Hepatocyte (in vitro differentiated cells): Measurements from ENCODE around the gene PDSS2. TPM values are rescaled to one million over a fixed set of nuclear protein-coding genes. Genes with fewer than 3 reads are reported as not detected.

Experiments
- DNase-seq: peaks from one replicate; pipeline ENCODE4 v3.0.0-alpha.2; 2016; ENCODE audit warnings: low spot score
- H2AFZ ChIP-seq: fragments of 200-600 bp; sonication (generic); 2 replicates; pipeline ENCODE4 v1.6.0; 2016; ENCODE audit warnings: antibody characterized with exemption, mild to moderate bottlenecking
- H3K27ac ChIP-seq: fragments of 200-600 bp; sonication (generic); 2 replicates; pipeline ENCODE4 v1.5.1; 2016; ENCODE audit warnings: mild to moderate bottlenecking
- H3K27me3 ChIP-seq: fragments of 200-600 bp; sonication (generic); 2 replicates; pipeline ENCODE4 v1.6.1; 2016
- H3K36me3 ChIP-seq: fragments of 200-600 bp; sonication (generic); replicated peaks from 2 replicates; pipeline ENCODE4 v1.5.1; 2016; ENCODE audit warnings: low read depth; ENCODE audit not compliant: insufficient read depth
- H3K4me1 ChIP-seq: fragments of 200-600 bp; sonication (generic); 2 replicates; pipeline ENCODE4 v1.5.1; 2016; ENCODE audit warnings: mild to moderate bottlenecking, moderate library complexity; ENCODE audit not compliant: insufficient read depth
- H3K4me2 ChIP-seq: fragments of 200-600 bp; sonication (generic); 2 replicates; pipeline ENCODE4 v1.6.0; 2016
- H3K4me3 ChIP-seq: fragments of 200-600 bp; sonication (generic); 2 replicates; pipeline ENCODE4 v1.5.1; 2016; ENCODE audit warnings: mild to moderate bottlenecking
- H3K79me2 ChIP-seq: fragments of 200-600 bp; sonication (generic); 2 replicates; pipeline ENCODE4 v1.6.0; 2017; ENCODE audit warnings: mild to moderate bottlenecking
- H3K9me2 ChIP-seq: fragments of 200-600 bp; sonication (generic); replicated peaks from 2 replicates; pipeline ENCODE4 v1.6.0; 2017; ENCODE audit warnings: mild to moderate bottlenecking; ENCODE audit not compliant: insufficient read depth
- H3K9me3 ChIP-seq: fragments of 200-600 bp; sonication (generic); 2 replicates; pipeline ENCODE4 v1.5.1; 2016; ENCODE audit warnings: low read depth, mild to moderate bottlenecking
- H4K20me1 ChIP-seq: fragments of 200-600 bp; sonication (generic); 2 replicates; pipeline ENCODE4 v1.6.0; 2016; ENCODE audit warnings: mild to moderate bottlenecking; ENCODE audit not compliant: insufficient read depth, poor library complexity, severe bottlenecking
- CTCF ChIP-seq: fragments of 200-600 bp; sonication (generic); IDR thresholded peaks from 2 replicates; pipeline ENCODE4 v1.5.1; 2016; ENCODE audit warnings: antibody characterized with exemption, mild to moderate bottlenecking; ENCODE audit not compliant: poor library complexity
- EZH2 ChIP-seq: fragments of 200-600 bp; sonication (generic); IDR thresholded peaks from 2 replicates; pipeline ENCODE4 v1.6.1; 2016; ENCODE audit warnings: antibody characterized with exemption, mild to moderate bottlenecking, borderline replicate concordance
- EZH2phosphoT487 ChIP-seq: fragments of 200-600 bp; sonication (generic); IDR thresholded peaks from one replicate; pipeline ENCODE4 v1.6.1; 2018; ENCODE audit warnings: antibody characterized with exemption, mild to moderate bottlenecking, low read depth, moderate library complexity; ENCODE audit not compliant: unreplicated experiment, severe bottlenecking
- WGBS: methylation state at CpG from one replicate; pipeline ENCODE4 v1.1.6; 2016; ENCODE audit warnings: low lambda C conversion rate; ENCODE audit errors: missing lambda C conversion rate; 5-methylcytosine and 5-hydroxymethylcytosine counted together
- polyA plus RNA-seq: library from polyadenylated mRNA; unstranded; fragments of >200 nt; fragmentation: Nextera tagmentation; extraction: Ambion mirVana; gene quantifications from 2 replicates; pipeline ENCODE4 v1.2.1, GENCODE V29; 2016
- total RNA-seq: library from RNA; depleted of rRNA; stranded (reverse); fragments of >200 nt; gene quantifications from 2 replicates; pipeline ENCODE4 v1.2.3, GENCODE V29; 2014

PDSS2 gene
- total and polyA plus RNA-seq, 2 experiments from 2014 or later, result 15.3 to 18.2 TPM

DNA sequence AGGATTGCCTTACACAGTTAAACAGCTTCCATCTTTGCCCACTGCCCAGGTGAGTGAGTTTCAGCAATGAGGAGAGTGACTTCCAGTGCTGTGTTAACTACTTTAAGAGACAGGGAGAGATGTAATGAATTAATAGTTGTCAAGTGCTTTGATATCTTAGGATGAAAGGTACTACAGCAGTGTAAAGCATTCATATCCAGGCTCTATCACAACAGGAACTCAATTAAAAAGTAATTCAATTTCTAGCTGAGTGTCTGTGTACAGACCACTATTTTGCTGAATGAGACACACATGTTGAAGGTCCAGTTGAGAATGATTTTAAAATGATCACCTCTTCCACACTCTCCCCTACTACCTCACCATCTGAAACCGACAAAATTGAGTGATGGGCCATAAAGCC is 273.3 kb downstream of the PDSS2 start:
- Histone ChIP-seq H3K4me2 (no peak overlapping the region), H3K36me3 (no peaks in the 10 kb centered on the region), H3K27me3 (no peaks in the 10 kb centered on the region), H3K4me1 (no peaks in the 10 kb centered on the region), H3K79me2 (no peaks in the 10 kb centered on the region), H3K9me3 (no peaks in the 10 kb centered on the region), H4K20me1 (no peaks in the 10 kb centered on the region), H3K9me2 (no peaks in the 10 kb centered on the region), H2AFZ (no peak overlapping the region), H3K4me3 (no peak overlapping the region), H3K27ac (no peak overlapping the region)
- WGBS, result 100% methylated on average over 1 of the region's 1 CpG
- TF ChIP-seq EZH2phosphoT487, result no peak
- TF ChIP-seq CTCF, result no peak
- no peak for TF ChIP-seq EZH2
- DNase-seq, result no peak

DNA sequence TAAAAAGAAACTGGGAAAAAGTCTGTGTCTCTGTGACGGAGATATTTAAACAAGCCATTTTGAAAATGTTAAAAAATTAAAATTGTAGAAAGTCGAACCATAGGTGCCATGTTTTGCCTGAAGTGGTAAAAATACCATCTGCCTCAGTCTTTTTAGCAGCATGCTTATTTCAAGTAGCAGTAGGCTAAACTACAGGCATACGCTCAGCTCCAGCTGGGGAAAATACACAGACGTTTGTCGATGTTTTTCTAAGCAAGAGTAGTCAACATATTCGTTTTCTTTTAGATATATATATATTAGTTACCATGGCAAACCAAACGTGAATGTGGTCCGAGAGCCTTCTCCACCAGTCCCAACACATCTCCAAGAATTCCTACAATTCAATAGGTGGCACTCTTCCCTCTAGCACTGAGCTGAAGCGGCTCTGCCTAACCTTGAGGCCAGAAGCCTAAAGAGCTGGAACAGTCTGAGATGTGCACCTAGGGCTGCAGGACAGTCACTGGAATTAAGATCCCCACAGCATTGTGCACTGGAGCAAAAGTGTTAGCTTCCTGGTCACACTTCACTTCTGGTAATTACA is 273.9 kb downstream of the PDSS2 start:
- no peaks in the 10 kb centered on the region for H4K20me1 ChIP-seq
- H3K27ac ChIP-seq, result no peak overlapping the region
- 71% methylated on average over 9 of the region's 9 CpGs for WGBS
- no peaks in the 10 kb centered on the region for H3K4me1 ChIP-seq
- no peak overlapping the region for H3K4me3 ChIP-seq
- DNase-seq, result peak; percentile 49
- H3K4me2 ChIP-seq, result no peak overlapping the region
- H3K9me2 ChIP-seq, result no peaks in the 10 kb centered on the region
- H3K27me3 ChIP-seq, result no peaks in the 10 kb centered on the region
- no peaks in the 10 kb centered on the region for H3K36me3 ChIP-seq
- H2AFZ ChIP-seq, result no peak overlapping the region
- TF ChIP-seq EZH2, result no peak
- peak; percentile 58 for TF ChIP-seq CTCF
- no peaks in the 10 kb centered on the region for H3K79me2 ChIP-seq
- no peaks in the 10 kb centered on the region for H3K9me3 ChIP-seq

DNA sequence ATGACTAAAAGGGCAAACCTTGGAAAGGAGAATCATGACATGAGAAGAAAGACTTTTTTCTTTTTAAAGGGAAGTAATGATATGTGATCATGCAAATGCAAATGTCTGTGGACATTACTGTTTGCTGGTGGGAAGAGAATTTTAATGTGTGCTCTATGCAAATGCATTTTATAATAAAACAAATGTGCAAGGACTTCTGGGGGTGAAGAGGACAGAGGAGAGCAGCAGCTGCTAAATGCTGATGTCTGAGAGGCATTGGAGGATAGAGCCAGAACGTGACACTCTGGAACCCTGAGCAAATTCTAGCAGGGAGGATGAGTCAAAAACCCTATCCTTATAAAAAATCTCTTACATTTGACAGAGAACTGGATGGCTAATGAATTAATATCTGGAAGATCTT is 274.9 kb downstream of the PDSS2 start:
- Histone ChIP-seq H3K27ac (no peak overlapping the region), H3K79me2 (no peaks in the 10 kb centered on the region), H3K4me2 (no peak overlapping the region), H3K9me3 (no peaks in the 10 kb centered on the region), H3K36me3 (no peaks in the 10 kb centered on the region), H3K4me3 (no peak overlapping the region), H3K4me1 (no peaks in the 10 kb centered on the region), H2AFZ (no peak overlapping the region), H3K9me2 (no peaks in the 10 kb centered on the region), H3K27me3 (no peaks in the 10 kb centered on the region), H4K20me1 (no peaks in the 10 kb centered on the region)
- no peak for TF ChIP-seq EZH2phosphoT487
- TF ChIP-seq EZH2, result no peak
- no peak for TF ChIP-seq CTCF
- WGBS, result 91% methylated on average over 1 of the region's 1 CpG
- DNase-seq, result no peak

GRCh38 chr6:107180099-107180498 is 279.3 kb downstream of the PDSS2 start:
- H3K79me2 ChIP-seq, result no peaks in the 10 kb centered on the region
- TF ChIP-seq EZH2, result no peak
- TF ChIP-seq EZH2phosphoT487, result no peak
- no peak for TF ChIP-seq CTCF
- H3K9me3 ChIP-seq, result no peaks in the 10 kb centered on the region
- no peaks in the 10 kb centered on the region for H3K4me1 ChIP-seq
- 85% methylated on average over 2 of the region's 2 CpGs for WGBS
- H3K4me3 ChIP-seq, result no peak overlapping the region
- H3K27me3 ChIP-seq, result no peaks in the 10 kb centered on the region
- no peak overlapping the region for H2AFZ ChIP-seq
- no peaks in the 10 kb centered on the region for H3K9me2 ChIP-seq
- no peak overlapping the region for H3K4me2 ChIP-seq
- no peak for DNase-seq
- no peaks in the 10 kb centered on the region for H4K20me1 ChIP-seq
- no peaks in the 10 kb centered on the region for H3K36me3 ChIP-seq
- no peak overlapping the region for H3K27ac ChIP-seq
